HL-60 (cell line): ENCODE data around the gene HCK.

Source experiments
- DNase-seq, 2 experiments: peaks; one replicate each; pipeline ENCODE4 v3.0.0-alpha.2; 2010 to 2020; ENCODE audit warnings: low read depth in 1 of 2, low spot score in 1 of 2
- H3K27ac ChIP-seq: fragments of 250-450 bp; sonication (Bioruptor Pico); replicated peaks from 2 replicates; pipeline ENCODE4 v1.5.1; 2020; ENCODE audit warnings: mild to moderate bottlenecking, moderate library complexity
- H3K27me3 ChIP-seq: fragments of 250-450 bp; sonication (Bioruptor Pico); 2 replicates; pipeline ENCODE4 v1.5.1; 2021; ENCODE audit warnings: mild to moderate bottlenecking, moderate library complexity; ENCODE audit not compliant: insufficient read depth, poor library complexity, severe bottlenecking
- H3K4me3 ChIP-seq: replicated peaks from 2 replicates; pipeline ENCODE4 v1.5.1; 2011; ENCODE audit warnings: mild to moderate bottlenecking, control low read depth, low read length; ENCODE audit not compliant: insufficient read depth
- GABPA ChIP-seq: IDR thresholded peaks from 2 replicates; pipeline ENCODE4 v1.6.1; 2012; ENCODE audit warnings: low read depth
- POLR2AphosphoS5 ChIP-seq: IDR thresholded peaks from 2 replicates; pipeline ENCODE4 v1.6.1; 2012; ENCODE audit warnings: low read depth
- SPI1 ChIP-seq: IDR thresholded peaks from 2 replicates; pipeline ENCODE4 v1.6.1; 2012; ENCODE audit warnings: low read depth, mild to moderate bottlenecking, borderline replicate concordance
- TF ChIP-seq, protein P1 (sequence below): IDR thresholded peaks from 2 replicates; pipeline ENCODE4 v1.6.1; 2012; ENCODE audit warnings: low read depth; ENCODE audit not compliant: insufficient replicate concordance
- TF ChIP-seq, protein P2 (sequence below): IDR thresholded peaks from one replicate; pipeline ENCODE4 v1.5.1; 2011; ENCODE audit warnings: low read length, control low read depth, inconsistent platforms; ENCODE audit not compliant: insufficient read depth

HCK gene

DNA sequence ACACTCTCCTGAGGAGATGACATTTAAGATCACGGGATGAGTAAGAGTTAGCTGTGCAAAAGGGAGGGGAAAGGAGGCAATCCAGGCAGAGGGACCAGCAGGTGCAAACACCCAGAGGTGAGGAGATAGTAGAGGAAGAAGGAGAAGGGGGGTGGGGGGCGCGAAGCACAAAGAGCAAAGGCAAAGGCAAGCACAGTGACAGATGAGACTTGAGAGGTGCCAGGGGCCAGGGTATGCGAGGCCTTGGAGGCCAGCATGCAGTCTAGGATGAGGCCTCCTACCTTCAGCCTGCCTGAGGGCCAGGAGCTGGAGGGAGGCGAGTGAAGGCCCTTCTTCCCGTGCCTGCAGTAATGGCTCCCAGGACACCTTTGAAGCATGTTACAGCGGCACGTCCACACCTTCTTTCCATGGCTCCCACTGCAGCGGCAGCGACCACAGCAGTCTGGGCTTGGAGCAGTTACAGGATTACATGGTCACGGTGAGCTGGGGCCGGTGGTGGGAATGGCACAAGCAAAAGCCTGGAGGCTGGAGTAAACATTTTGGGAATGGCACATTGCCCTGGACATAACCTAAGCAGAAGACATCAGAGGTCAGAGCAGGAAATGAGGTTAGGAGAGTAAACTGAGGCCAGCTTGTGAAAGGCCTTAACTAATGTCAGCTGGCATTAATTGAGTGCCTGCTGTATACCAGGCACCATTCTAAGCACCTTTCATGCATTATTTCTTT lies 23.2 kb upstream of the HCK start:
- Histone ChIP-seq H3K4me3 (no peak overlapping the region), H3K27me3 (no peaks in the 10 kb centered on the region), H3K27ac (no peak overlapping the region)
- no peak for DNase-seq
- no peak for TF ChIP-seq POLR2AphosphoS5
- no peak for TF ChIP-seq GABPA
- TF ChIP-seq, protein P1, sequence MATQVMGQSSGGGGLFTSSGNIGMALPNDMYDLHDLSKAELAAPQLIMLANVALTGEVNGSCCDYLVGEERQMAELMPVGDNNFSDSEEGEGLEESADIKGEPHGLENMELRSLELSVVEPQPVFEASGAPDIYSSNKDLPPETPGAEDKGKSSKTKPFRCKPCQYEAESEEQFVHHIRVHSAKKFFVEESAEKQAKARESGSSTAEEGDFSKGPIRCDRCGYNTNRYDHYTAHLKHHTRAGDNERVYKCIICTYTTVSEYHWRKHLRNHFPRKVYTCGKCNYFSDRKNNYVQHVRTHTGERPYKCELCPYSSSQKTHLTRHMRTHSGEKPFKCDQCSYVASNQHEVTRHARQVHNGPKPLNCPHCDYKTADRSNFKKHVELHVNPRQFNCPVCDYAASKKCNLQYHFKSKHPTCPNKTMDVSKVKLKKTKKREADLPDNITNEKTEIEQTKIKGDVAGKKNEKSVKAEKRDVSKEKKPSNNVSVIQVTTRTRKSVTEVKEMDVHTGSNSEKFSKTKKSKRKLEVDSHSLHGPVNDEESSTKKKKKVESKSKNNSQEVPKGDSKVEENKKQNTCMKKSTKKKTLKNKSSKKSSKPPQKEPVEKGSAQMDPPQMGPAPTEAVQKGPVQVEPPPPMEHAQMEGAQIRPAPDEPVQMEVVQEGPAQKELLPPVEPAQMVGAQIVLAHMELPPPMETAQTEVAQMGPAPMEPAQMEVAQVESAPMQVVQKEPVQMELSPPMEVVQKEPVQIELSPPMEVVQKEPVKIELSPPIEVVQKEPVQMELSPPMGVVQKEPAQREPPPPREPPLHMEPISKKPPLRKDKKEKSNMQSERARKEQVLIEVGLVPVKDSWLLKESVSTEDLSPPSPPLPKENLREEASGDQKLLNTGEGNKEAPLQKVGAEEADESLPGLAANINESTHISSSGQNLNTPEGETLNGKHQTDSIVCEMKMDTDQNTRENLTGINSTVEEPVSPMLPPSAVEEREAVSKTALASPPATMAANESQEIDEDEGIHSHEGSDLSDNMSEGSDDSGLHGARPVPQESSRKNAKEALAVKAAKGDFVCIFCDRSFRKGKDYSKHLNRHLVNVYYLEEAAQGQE, result no peak
- TF ChIP-seq SPI1, result no peak
- TF ChIP-seq, protein P2, sequence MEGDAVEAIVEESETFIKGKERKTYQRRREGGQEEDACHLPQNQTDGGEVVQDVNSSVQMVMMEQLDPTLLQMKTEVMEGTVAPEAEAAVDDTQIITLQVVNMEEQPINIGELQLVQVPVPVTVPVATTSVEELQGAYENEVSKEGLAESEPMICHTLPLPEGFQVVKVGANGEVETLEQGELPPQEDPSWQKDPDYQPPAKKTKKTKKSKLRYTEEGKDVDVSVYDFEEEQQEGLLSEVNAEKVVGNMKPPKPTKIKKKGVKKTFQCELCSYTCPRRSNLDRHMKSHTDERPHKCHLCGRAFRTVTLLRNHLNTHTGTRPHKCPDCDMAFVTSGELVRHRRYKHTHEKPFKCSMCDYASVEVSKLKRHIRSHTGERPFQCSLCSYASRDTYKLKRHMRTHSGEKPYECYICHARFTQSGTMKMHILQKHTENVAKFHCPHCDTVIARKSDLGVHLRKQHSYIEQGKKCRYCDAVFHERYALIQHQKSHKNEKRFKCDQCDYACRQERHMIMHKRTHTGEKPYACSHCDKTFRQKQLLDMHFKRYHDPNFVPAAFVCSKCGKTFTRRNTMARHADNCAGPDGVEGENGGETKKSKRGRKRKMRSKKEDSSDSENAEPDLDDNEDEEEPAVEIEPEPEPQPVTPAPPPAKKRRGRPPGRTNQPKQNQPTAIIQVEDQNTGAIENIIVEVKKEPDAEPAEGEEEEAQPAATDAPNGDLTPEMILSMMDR, result no peak

DNA sequence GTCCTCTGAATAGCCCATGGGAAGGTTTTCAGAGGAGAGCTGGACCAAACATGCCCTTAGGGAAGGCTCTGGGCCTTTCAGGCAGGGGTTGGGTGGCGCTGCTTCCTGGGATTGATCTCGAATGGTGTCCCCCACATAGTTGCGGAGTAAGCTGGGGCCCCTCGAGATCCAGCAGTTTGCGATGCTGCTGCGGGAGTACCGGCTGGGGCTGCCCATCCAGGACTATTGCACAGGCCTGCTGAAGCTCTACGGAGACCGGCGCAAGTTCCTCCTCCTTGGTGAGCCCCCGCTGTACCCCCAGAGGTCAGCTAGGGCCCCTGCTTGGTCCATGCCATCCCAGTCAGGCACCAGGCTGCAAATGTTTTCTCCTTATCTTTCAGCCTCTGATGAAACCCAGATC lies 22.5 kb upstream of the HCK start:
- TF ChIP-seq, protein P2, result no peak
- no peak for TF ChIP-seq SPI1
- TF ChIP-seq, protein P1, result no peak
- no peak for TF ChIP-seq GABPA
- TF ChIP-seq POLR2AphosphoS5, result no peak
- Histone ChIP-seq H3K27me3 (no peaks in the 10 kb centered on the region), H3K4me3 (no peak overlapping the region), H3K27ac (no peak overlapping the region)
- DNase-seq, result no peak

DNA sequence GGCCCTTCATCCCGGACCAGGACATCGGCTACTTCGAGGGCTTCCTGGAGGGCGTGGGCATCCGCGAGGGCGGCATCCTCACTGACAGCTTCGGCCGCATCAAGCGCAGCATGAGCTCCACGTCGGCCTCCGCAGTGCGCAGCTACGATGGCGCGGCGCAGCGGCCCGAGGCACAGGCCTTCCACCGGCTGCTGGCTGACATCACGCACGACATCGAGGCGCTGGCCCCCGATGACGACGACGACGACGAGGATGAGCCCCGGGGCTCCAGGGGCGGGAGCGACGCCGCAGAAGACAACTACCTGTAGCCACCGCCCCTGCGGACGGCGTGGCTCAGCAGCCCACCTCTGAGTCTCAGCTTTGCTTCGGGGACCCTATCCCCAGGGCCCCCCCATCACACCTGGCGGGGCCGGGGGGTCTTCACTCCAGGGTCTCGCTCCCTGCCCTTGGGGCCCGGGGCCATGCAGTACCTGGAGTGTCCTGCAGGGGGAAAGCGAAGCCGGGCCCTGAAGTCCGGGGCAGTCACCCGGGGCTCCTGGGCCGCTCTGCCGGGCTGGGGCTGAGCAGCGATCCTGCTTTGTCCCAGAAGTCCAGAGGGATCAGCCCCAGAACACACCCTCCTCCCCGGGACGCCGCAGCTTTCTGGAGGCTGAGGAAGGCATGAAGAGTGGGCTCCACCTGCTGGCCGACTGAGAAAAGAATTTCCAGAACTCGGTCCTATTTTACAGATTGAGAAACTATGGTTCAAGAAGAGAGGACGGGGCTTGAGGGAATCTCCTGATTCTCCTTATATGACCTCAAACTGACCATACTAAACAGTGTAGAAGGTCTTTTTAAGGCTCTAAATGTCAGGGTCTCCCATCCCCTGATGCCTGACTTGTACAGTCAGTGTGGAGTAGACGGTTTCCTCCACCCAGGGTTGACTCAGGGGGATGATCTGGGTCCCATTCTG lies 20.8 kb upstream of the HCK start:
- no peak overlapping the region for H3K27ac ChIP-seq
- peak overlapping the region; percentile 35 for H3K4me3 ChIP-seq
- peak in 1 of 2 experiments; percentile 64 for DNase-seq
- H3K27me3 ChIP-seq, result no peaks in the 10 kb centered on the region
- TF ChIP-seq, protein P2, result peak; percentile 51
- no peak for TF ChIP-seq SPI1
